ENCODE measurements around the gene LMF1.
"Not testable (repeated sequence)": the region's sequence is repeated elsewhere in the genome, so short reads cannot be mapped to it uniquely, and the experiment has no call there.

LMF1 gene

GRCh38 chr16:875182-876040, 95.4 kb downstream of the LMF1 start:
- no peak for DNase-seq

GRCh38 chr16:874366-875181, 96.2 kb downstream of the LMF1 start:
- DNase-seq: no peak

- no peak for DNase-seq
These were observed 96.9 kb downstream of the LMF1 start for GRCh38 chr16:873889-874288.

- no peak for DNase-seq
These were observed 97.5 kb downstream of the LMF1 start for GRCh38 chr16:873243-873661.

- no peak for DNase-seq
These were observed 98.1 kb downstream of the LMF1 start for GRCh38 chr16:872436-873242.

GRCh38 chr16:871562-872345, 99.0 kb downstream of the LMF1 start:
- DNase-seq: no peak

- DNase-seq: no peak
These were observed 99.8 kb downstream of the LMF1 start for GRCh38 chr16:870856-871561.

- no peak for DNase-seq
These were observed 100.8 kb downstream of the LMF1 start for GRCh38 chr16:869823-870641.

GRCh38 chr16:868846-869822, 101.7 kb downstream of the LMF1 start:
- no peak for DNase-seq

GRCh38 chr16:868386-868755, 102.4 kb downstream of the LMF1 start:
- DNase-seq: no peak

- DNase-seq: no peak
These were observed 103.1 kb downstream of the LMF1 start for GRCh38 chr16:867421-868385.

- no peak for DNase-seq
These were observed 104.4 kb downstream of the LMF1 start for GRCh38 chr16:866252-866896.

GRCh38 chr16:865026-865425, 105.8 kb downstream of the LMF1 start:
- no peak for DNase-seq

GRCh38 chr16:861446-861845, 109.3 kb downstream of the LMF1 start:
- no peak for DNase-seq

GRCh38 chr16:860891-861290, 109.9 kb downstream of the LMF1 start:
- DNase-seq: no peak

- DNase-seq: not testable (repeated sequence)
These were observed 111.8 kb downstream of the LMF1 start for GRCh38 chr16:858971-859370.

GRCh38 chr16:858441-858840, 112.3 kb downstream of the LMF1 start:
- not testable (repeated sequence) for DNase-seq

GRCh38 chr16:856811-857210, 114.0 kb downstream of the LMF1 start:
- no peak for DNase-seq
